Measurements from ENCODE around the gene PDLIM5.
A peak's percentile ranks its signal among the peaks of the same experiment; 100 is the strongest.
"Not testable (repeated sequence)": the region's sequence is repeated elsewhere in the genome, so short reads cannot be mapped to it uniquely, and the experiment has no call there.

Gene PDLIM5

DNA sequence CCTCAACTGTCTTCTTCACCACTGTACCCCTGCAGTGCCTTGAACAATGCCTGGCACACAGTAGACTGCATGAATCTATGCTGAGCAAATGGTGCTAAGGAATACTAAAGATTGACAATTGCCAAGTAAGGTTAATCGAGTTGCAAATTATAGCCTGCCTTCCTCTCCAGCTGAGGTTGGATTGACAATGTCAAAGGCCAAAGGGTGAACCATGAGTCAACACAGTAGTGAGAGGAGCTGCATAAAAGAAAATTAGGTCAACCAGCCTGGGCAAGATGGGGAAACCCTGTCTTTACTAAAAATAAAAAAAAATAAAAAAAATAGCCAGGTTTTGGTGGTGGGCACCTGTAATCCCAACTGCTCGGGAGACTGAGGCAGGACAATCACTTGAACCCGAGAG is 208.9 kb downstream of the PDLIM5 start:
- no peak overlapping the region for H3K14ac ChIP-seq (ENCODE audit: low read length in 2 of 2)
- peaks cover 15 to 54% of the 10 kb centered on the region in 2 experiments for H3K36me3 ChIP-seq (ENCODE audit: control insufficient read depth in 1 of 2, insufficient read depth in 2 of 2, low read depth in 1 of 2, low read length in 2 of 2)
- no peak overlapping the region for H2BK120ac ChIP-seq (ENCODE audit: low read depth, low read length)
- no peak overlapping the region for H3K4me3 ChIP-seq (ENCODE audit: insufficient read depth in 1 of 2, low read depth in 1 of 2, low read length in 2 of 2)
- H2BK15ac ChIP-seq (ENCODE audit: low read depth, poor library complexity, severe bottlenecking) = no peak overlapping the region
- no peaks in the 10 kb centered on the region for H3K9me3 ChIP-seq (ENCODE audit: control insufficient read depth, low read length)
- H2AFZ ChIP-seq (ENCODE audit: low read depth, low read length) = no peak overlapping the region
- H2BK5ac ChIP-seq (ENCODE audit: low read depth, low read length, poor library complexity, severe bottlenecking) = no peak overlapping the region
- H4K8ac ChIP-seq (ENCODE audit: low read length) = no peak overlapping the region
- no peak overlapping the region for H2AK5ac ChIP-seq (ENCODE audit: low read length, severe bottlenecking)
- no peak for DNase-seq
- no peaks in the 10 kb centered on the region for H3K27me3 ChIP-seq (ENCODE audit: control insufficient read depth in 1 of 2, insufficient read depth in 1 of 2, low read length in 2 of 2)
- no peak overlapping the region for H2BK12ac ChIP-seq (ENCODE audit: low read length in 2 of 2)
- no peak overlapping the region for H3K4ac ChIP-seq (ENCODE audit: low read depth in 1 of 2, low read length in 2 of 2)
- H3K23ac ChIP-seq (ENCODE audit: low read length in 2 of 2) = no peak overlapping the region
- 68% methylated on average over 3 of the region's 3 CpGs for WGBS
- no peak overlapping the region for H4K91ac ChIP-seq (ENCODE audit: low read length)
- H3K4me1 ChIP-seq (ENCODE audit: control insufficient read depth, insufficient read depth, low read depth, low read length) = no peaks in the 10 kb centered on the region
- no peak overlapping the region for H3K9ac ChIP-seq (ENCODE audit: low read length)
- H3K4me2 ChIP-seq (ENCODE audit: low read length, poor library complexity, severe bottlenecking) = no peak overlapping the region
- no peak overlapping the region for H3K18ac ChIP-seq (ENCODE audit: low read depth in 1 of 2, low read length in 2 of 2)
- no peak overlapping the region for H3K27ac ChIP-seq (ENCODE audit: low read length, poor library complexity, severe bottlenecking)
- H3K79me1 ChIP-seq (replicated peaks; ENCODE audit: low read length, poor library complexity, severe bottlenecking) = no peaks in the 10 kb centered on the region

DNA sequence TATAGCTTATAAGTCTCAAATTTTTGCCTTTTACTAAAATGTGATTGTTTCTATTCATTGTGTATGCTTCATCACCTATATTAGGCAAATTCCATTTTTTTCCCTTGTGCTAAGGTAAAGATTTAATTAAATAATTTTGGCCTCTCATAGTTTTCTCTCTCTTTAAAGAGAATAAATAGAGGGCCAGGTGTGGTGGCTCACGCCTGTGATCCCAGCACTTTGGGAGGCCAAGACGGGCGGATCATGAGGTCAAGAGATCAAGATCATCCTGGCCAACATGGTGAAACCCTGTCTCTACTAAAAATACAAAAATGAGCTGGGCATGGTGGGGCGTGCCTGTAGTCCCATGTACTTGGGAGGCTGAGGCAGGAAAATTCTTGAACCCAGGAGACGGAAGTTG is 213.3 kb downstream of the PDLIM5 start:
- peaks cover 8 to 49% of the 10 kb centered on the region in 2 experiments for H3K36me3 ChIP-seq (ENCODE audit: control insufficient read depth in 1 of 2, insufficient read depth in 2 of 2, low read depth in 1 of 2, low read length in 2 of 2)
- H2BK15ac ChIP-seq (ENCODE audit: low read depth, poor library complexity, severe bottlenecking); H3K4me3 ChIP-seq (ENCODE audit: insufficient read depth in 1 of 2, low read depth in 1 of 2, low read length in 2 of 2); H3K4ac ChIP-seq (ENCODE audit: low read depth in 1 of 2, low read length in 2 of 2); H2AFZ ChIP-seq (ENCODE audit: low read depth, low read length); H3K14ac ChIP-seq (ENCODE audit: low read length in 2 of 2); H3K9ac ChIP-seq (ENCODE audit: low read length); H2AK5ac ChIP-seq (ENCODE audit: low read length, severe bottlenecking); H3K23ac ChIP-seq (ENCODE audit: low read length in 2 of 2); H4K91ac ChIP-seq (ENCODE audit: low read length); H4K8ac ChIP-seq (ENCODE audit: low read length); H3K27ac ChIP-seq (ENCODE audit: low read length, poor library complexity, severe bottlenecking); H3K27me3 ChIP-seq (ENCODE audit: control insufficient read depth in 1 of 2, insufficient read depth in 1 of 2, low read length in 2 of 2); H2BK5ac ChIP-seq (ENCODE audit: low read depth, low read length, poor library complexity, severe bottlenecking); H3K4me1 ChIP-seq (ENCODE audit: control insufficient read depth, insufficient read depth, low read depth, low read length); H3K9me3 ChIP-seq (ENCODE audit: control insufficient read depth, low read length); H2BK120ac ChIP-seq (ENCODE audit: low read depth, low read length); DNase-seq; H3K18ac ChIP-seq (ENCODE audit: low read depth in 1 of 2, low read length in 2 of 2); H3K4me2 ChIP-seq (ENCODE audit: low read length, poor library complexity, severe bottlenecking); H2BK12ac ChIP-seq (ENCODE audit: low read length in 2 of 2); H3K79me1 ChIP-seq (replicated peaks; ENCODE audit: low read length, poor library complexity, severe bottlenecking): not testable (repeated sequence)
- 100% methylated on average over 3 of the region's 5 CpGs for WGBS

DNA sequence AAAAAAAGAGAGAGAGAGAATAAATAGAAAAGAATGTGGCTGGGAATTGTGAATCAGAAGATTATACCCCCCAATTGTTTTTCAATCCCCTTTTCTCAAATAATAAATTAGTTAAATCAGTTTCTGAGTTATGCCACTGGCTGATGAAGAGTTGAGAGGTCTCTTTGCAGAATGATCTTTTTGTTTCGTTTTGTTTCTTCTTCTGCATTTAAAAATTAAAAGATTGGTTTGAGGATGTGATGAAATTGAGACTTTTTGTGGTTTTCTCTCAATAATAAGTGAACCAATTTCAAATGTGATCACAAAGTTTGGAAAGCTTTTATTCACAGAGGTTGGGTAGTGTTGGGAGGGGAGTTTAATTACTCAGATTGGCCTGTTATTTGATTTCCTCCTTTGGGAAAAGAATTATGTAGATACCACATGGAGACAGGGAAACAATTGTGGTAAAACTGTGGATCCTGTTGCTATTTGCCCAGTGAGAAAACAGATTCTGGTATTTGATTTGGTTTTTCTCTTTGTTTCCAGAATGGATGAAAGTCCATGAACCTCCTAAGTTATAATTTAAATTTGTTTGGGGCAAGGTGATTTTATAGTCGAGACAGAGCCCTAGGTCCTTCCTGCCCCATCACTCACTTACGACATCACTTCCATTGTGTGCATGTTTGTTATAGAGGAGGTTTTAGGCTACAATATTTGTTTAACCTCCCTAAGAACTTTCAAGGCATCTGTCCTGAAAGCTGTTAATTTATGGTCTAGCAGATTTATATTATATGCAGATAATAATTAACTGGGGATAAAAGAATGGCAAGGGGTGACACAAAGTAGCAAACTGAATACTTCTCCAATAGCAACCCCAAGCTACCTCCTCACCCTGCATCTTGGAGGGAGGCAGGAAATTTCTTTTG is 214.0 kb downstream of the PDLIM5 start:
- H3K4me2 ChIP-seq (ENCODE audit: low read length, poor library complexity, severe bottlenecking) = no peak overlapping the region
- no peaks in the 10 kb centered on the region for H3K79me1 ChIP-seq (replicated peaks; ENCODE audit: low read length, poor library complexity, severe bottlenecking)
- peaks cover 3 to 42% of the 10 kb centered on the region in 2 experiments for H3K36me3 ChIP-seq (ENCODE audit: control insufficient read depth in 1 of 2, insufficient read depth in 2 of 2, low read depth in 1 of 2, low read length in 2 of 2)
- no peak overlapping the region for H2AFZ ChIP-seq (ENCODE audit: low read depth, low read length)
- H2BK120ac ChIP-seq (ENCODE audit: low read depth, low read length) = no peak overlapping the region
- H3K4me1 ChIP-seq (ENCODE audit: control insufficient read depth, insufficient read depth, low read depth, low read length) = no peaks in the 10 kb centered on the region
- no peak overlapping the region for H3K4me3 ChIP-seq (ENCODE audit: insufficient read depth in 1 of 2, low read depth in 1 of 2, low read length in 2 of 2)
- H2AK5ac ChIP-seq (ENCODE audit: low read length, severe bottlenecking) = no peak overlapping the region
- no peak overlapping the region for H3K4ac ChIP-seq (ENCODE audit: low read depth in 1 of 2, low read length in 2 of 2)
- no peak overlapping the region for H4K91ac ChIP-seq (ENCODE audit: low read length)
- peak overlapping the region; percentile 14 for H3K9ac ChIP-seq (ENCODE audit: low read length)
- H3K23ac ChIP-seq (ENCODE audit: low read length in 2 of 2) = no peak overlapping the region
- 90% methylated on average over 2 of the region's 3 CpGs for WGBS
- H2BK12ac ChIP-seq (ENCODE audit: low read length in 2 of 2) = no peak overlapping the region
- no peak overlapping the region for H2BK5ac ChIP-seq (ENCODE audit: low read depth, low read length, poor library complexity, severe bottlenecking)
- no peaks in the 10 kb centered on the region for H3K27me3 ChIP-seq (ENCODE audit: control insufficient read depth in 1 of 2, insufficient read depth in 1 of 2, low read length in 2 of 2)
- no peak overlapping the region for H3K18ac ChIP-seq (ENCODE audit: low read depth in 1 of 2, low read length in 2 of 2)
- no peak for DNase-seq
- no peak overlapping the region for H2BK15ac ChIP-seq (ENCODE audit: low read depth, poor library complexity, severe bottlenecking)
- H3K9me3 ChIP-seq (ENCODE audit: control insufficient read depth, low read length) = no peaks in the 10 kb centered on the region
- no peak overlapping the region for H3K14ac ChIP-seq (ENCODE audit: low read length in 2 of 2)
- H3K27ac ChIP-seq (ENCODE audit: low read length, poor library complexity, severe bottlenecking) = peak overlapping the region; percentile 17
- no peak overlapping the region for H4K8ac ChIP-seq (ENCODE audit: low read length)

- H2BK12ac ChIP-seq (ENCODE audit: low read length in 2 of 2) = no peak overlapping the region
- H3K27ac ChIP-seq (ENCODE audit: low read length, poor library complexity, severe bottlenecking) = no peak overlapping the region
- no peak overlapping the region for H2BK15ac ChIP-seq (ENCODE audit: low read depth, poor library complexity, severe bottlenecking)
- H3K79me1 ChIP-seq (replicated peaks; ENCODE audit: low read length, poor library complexity, severe bottlenecking) = no peaks in the 10 kb centered on the region
- no peak overlapping the region for H3K4me2 ChIP-seq (ENCODE audit: low read length, poor library complexity, severe bottlenecking)
- H2BK5ac ChIP-seq (ENCODE audit: low read depth, low read length, poor library complexity, severe bottlenecking) = no peak overlapping the region
- H2AK5ac ChIP-seq (ENCODE audit: low read length, severe bottlenecking) = no peak overlapping the region
- no peak overlapping the region for H2BK120ac ChIP-seq (ENCODE audit: low read depth, low read length)
- no peak overlapping the region for H3K4ac ChIP-seq (ENCODE audit: low read depth in 1 of 2, low read length in 2 of 2)
- no peaks in the 10 kb centered on the region for H3K27me3 ChIP-seq (ENCODE audit: control insufficient read depth in 1 of 2, insufficient read depth in 1 of 2, low read length in 2 of 2)
- 98% methylated on average over 7 of the region's 7 CpGs for WGBS
- H3K36me3 ChIP-seq (ENCODE audit: control insufficient read depth in 1 of 2, insufficient read depth in 2 of 2, low read depth in 1 of 2, low read length in 2 of 2) = peaks cover 3 to 27% of the 10 kb centered on the region in 2 experiments
- no peaks in the 10 kb centered on the region for H3K4me1 ChIP-seq (ENCODE audit: control insufficient read depth, insufficient read depth, low read depth, low read length)
- DNase-seq = no peak
- no peak overlapping the region for H3K18ac ChIP-seq (ENCODE audit: low read depth in 1 of 2, low read length in 2 of 2)
- H2AFZ ChIP-seq (ENCODE audit: low read depth, low read length) = no peak overlapping the region
- no peak overlapping the region for H3K14ac ChIP-seq (ENCODE audit: low read length in 2 of 2)
- H3K9ac ChIP-seq (ENCODE audit: low read length) = no peak overlapping the region
- H3K4me3 ChIP-seq (ENCODE audit: insufficient read depth in 1 of 2, low read depth in 1 of 2, low read length in 2 of 2) = no peak overlapping the region
- no peak overlapping the region for H3K23ac ChIP-seq (ENCODE audit: low read length in 2 of 2)
- no peak overlapping the region for H4K91ac ChIP-seq (ENCODE audit: low read length)
- H3K9me3 ChIP-seq (ENCODE audit: control insufficient read depth, low read length) = no peaks in the 10 kb centered on the region
- no peak overlapping the region for H4K8ac ChIP-seq (ENCODE audit: low read length)
Observed at GRCh38 chr4:94668724-94669123, 217.0 kb downstream of the PDLIM5 start.

Measured in mesenchymal stem cell (in vitro differentiated cells and primary cell).